ACC112 (cell line): Measurements from ENCODE around the gene SH3GL1.

Source experiments
- H2AFZ ChIP-seq: fragments of 200-600 bp; sonication (generic); one replicate; pipeline ENCODE4 v1.6.0; 2017; ENCODE audit warnings: antibody characterized with exemption, low read length; ENCODE audit not compliant: unreplicated experiment
- H3K27ac ChIP-seq: fragments of 200-600 bp; sonication (generic); 2 replicates; pipeline ENCODE4 v1.5.1; 2014; ENCODE audit warnings: low read depth, mild to moderate bottlenecking, antibody characterized with exemption, low read length, moderate library complexity
- H3K27me3 ChIP-seq: fragments of 200-600 bp; sonication (generic); 2 replicates; pipeline ENCODE4 v1.6.1; 2014; ENCODE audit warnings: mild to moderate bottlenecking, antibody characterized with exemption, low read length, moderate library complexity, mixed read lengths; ENCODE audit not compliant: insufficient read depth
- H3K36me3 ChIP-seq: fragments of 200-600 bp; sonication (generic); 2 replicates; pipeline ENCODE4 v1.6.1; 2016; ENCODE audit warnings: mild to moderate bottlenecking, antibody characterized with exemption, low read length, moderate library complexity, mixed read lengths; ENCODE audit not compliant: insufficient read depth
- H3K4me1 ChIP-seq: fragments of 200-600 bp; sonication (generic); one replicate; pipeline ENCODE4 v1.6.1; 2016; ENCODE audit warnings: low read length, mixed read lengths; ENCODE audit not compliant: insufficient read depth, unreplicated experiment, control insufficient read depth
- H3K4me3 ChIP-seq: fragments of 200-600 bp; sonication (generic); 2 replicates; pipeline ENCODE4 v1.5.1; 2014; ENCODE audit warnings: mild to moderate bottlenecking, low read depth, low read length
- H3K79me2 ChIP-seq: fragments of 200-600 bp; sonication (generic); one replicate; pipeline ENCODE4 v1.6.0; 2016; ENCODE audit warnings: low read length; ENCODE audit not compliant: control insufficient read depth, unreplicated experiment, insufficient read depth

Gene SH3GL1

GRCh38 chr19:4323692-4324091 is 76.7 kb downstream of the SH3GL1 start:
- H2AFZ ChIP-seq = no peak overlapping the region
- H3K79me2 ChIP-seq = no peaks in the 10 kb centered on the region
- H3K4me3 ChIP-seq = no peak overlapping the region
- no peak overlapping the region for H3K27ac ChIP-seq
- H3K4me1 ChIP-seq = peaks cover 3% of the 10 kb centered on the region
- H3K27me3 ChIP-seq = no peaks in the 10 kb centered on the region
- no peaks in the 10 kb centered on the region for H3K36me3 ChIP-seq

- Histone ChIP-seq H3K27me3 (no peaks in the 10 kb centered on the region), H3K36me3 (peaks cover 3% of the 10 kb centered on the region; the same call in 1 of the 2 replicates), H2AFZ (no peak overlapping the region), H3K79me2 (no peaks in the 10 kb centered on the region), H3K4me1 (peaks cover 3% of the 10 kb centered on the region), H3K27ac (no peak overlapping the region), H3K4me3 (no peak overlapping the region)
Observed at GRCh38 chr19:4322942-4323665, 77.2 kb downstream of the SH3GL1 start.

- Histone ChIP-seq H3K79me2 (no peaks in the 10 kb centered on the region), H2AFZ (no peak overlapping the region), H3K4me3 (no peak overlapping the region), H3K4me1 (no peaks in the 10 kb centered on the region), H3K27ac (no peak overlapping the region), H3K36me3 (peaks cover 3% of the 10 kb centered on the region; the same call in 1 of the 2 replicates), H3K27me3 (no peaks in the 10 kb centered on the region)
Observed at GRCh38 chr19:4320419-4320818, 79.9 kb downstream of the SH3GL1 start.

- Histone ChIP-seq H3K36me3 (peaks cover 3% of the 10 kb centered on the region; the same call in 1 of the 2 replicates), H2AFZ (no peak overlapping the region), H3K79me2 (no peaks in the 10 kb centered on the region)
Observed at GRCh38 chr19:4319067-4319718, 81.2 kb downstream of the SH3GL1 start.

GRCh38 chr19:4318460-4318859 is 81.9 kb downstream of the SH3GL1 start:
- Histone ChIP-seq H3K27me3 (no peaks in the 10 kb centered on the region), H3K27ac (no peak overlapping the region), H3K4me1 (no peaks in the 10 kb centered on the region), H3K79me2 (no peaks in the 10 kb centered on the region), H3K36me3 (peaks cover 3% of the 10 kb centered on the region; the same call in 1 of the 2 replicates), H2AFZ (no peak overlapping the region), H3K4me3 (no peak overlapping the region)

More at GRCh38 chr19:4319067-4319718, 81.2 kb downstream of the SH3GL1 start:
- no peaks in the 10 kb centered on the region for H3K4me1 ChIP-seq
- no peak overlapping the region for H3K27ac ChIP-seq
- no peaks in the 10 kb centered on the region for H3K27me3 ChIP-seq
- no peak overlapping the region for H3K4me3 ChIP-seq

GRCh38 chr19:4316956-4317355 is 83.4 kb downstream of the SH3GL1 start:
- Histone ChIP-seq H3K27me3 (no peaks in the 10 kb centered on the region), H2AFZ (no peak overlapping the region), H3K79me2 (no peaks in the 10 kb centered on the region)

GRCh38 chr19:4313847-4314490 is 86.4 kb downstream of the SH3GL1 start:
- H3K4me1 ChIP-seq = no peaks in the 10 kb centered on the region
- no peak overlapping the region for H2AFZ ChIP-seq
- no peak overlapping the region for H3K27ac ChIP-seq
- no peaks in the 10 kb centered on the region for H3K79me2 ChIP-seq
- H3K4me3 ChIP-seq = no peak overlapping the region
- peaks cover 12% of the 10 kb centered on the region; the same call in 1 of the 2 replicates for H3K36me3 ChIP-seq
- H3K27me3 ChIP-seq = no peaks in the 10 kb centered on the region

More at GRCh38 chr19:4316956-4317355, 83.4 kb downstream of the SH3GL1 start:
- no peak overlapping the region for H3K27ac ChIP-seq
- no peak overlapping the region for H3K4me3 ChIP-seq
- peaks cover 3% of the 10 kb centered on the region; the same call in 1 of the 2 replicates for H3K36me3 ChIP-seq
- no peaks in the 10 kb centered on the region for H3K4me1 ChIP-seq
